Liver (tissue), 9 donors: ENCODE results near the gene HSP90AB1. TPM values are rescaled to one million over a fixed set of nuclear protein-coding genes. Genes with fewer than 3 reads are reported as not detected.

ENCODE experiments used
- DNase-seq: peaks from one replicate; pipeline ENCODE4 v3.0.0-alpha.2; 2017; ENCODE audit warnings: low spot score
- H3K27ac ChIP-seq, 2 donors: one replicate each; pipeline ENCODE4 v1.7.0; 2013; ENCODE audit warnings: inconsistent platforms in 2 of 2, low read length in 2 of 2, control low read depth in 1 of 2, low read depth in 1 of 2, mild to moderate bottlenecking in 1 of 2
- H3K27me3 ChIP-seq, 4 donors: one replicate each; pipeline versions ENCODE4 v1.6.1 to v1.7.0; 2013; ENCODE audit warnings: low read length in 3 of 4, inconsistent platforms in 1 of 4, mild to moderate bottlenecking in 1 of 4, moderate library complexity in 1 of 4; ENCODE audit not compliant: control insufficient read depth in 4 of 4, insufficient read depth in 4 of 4
- H3K36me3 ChIP-seq, 4 donors: one replicate each; pipeline versions ENCODE4 v1.6.1 to v1.7.0; 2013; ENCODE audit warnings: low read length in 3 of 4, mild to moderate bottlenecking in 3 of 4, low read depth in 1 of 4, moderate library complexity in 1 of 4; ENCODE audit not compliant: control insufficient read depth in 4 of 4, insufficient read depth in 3 of 4
- H3K4me1 ChIP-seq, 4 donors: one replicate each; pipeline versions ENCODE4 v1.6.1 to v1.7.0; 2013; ENCODE audit warnings: low read length in 3 of 4, mild to moderate bottlenecking in 3 of 4, moderate library complexity in 1 of 4; ENCODE audit not compliant: control insufficient read depth in 4 of 4, insufficient read depth in 4 of 4
- H3K4me3 ChIP-seq, 3 donors: one replicate each; pipeline versions ENCODE4 v1.6.1 to v1.7.0; 2013; ENCODE audit warnings: low read length in 3 of 3, control low read depth in 1 of 3, low read depth in 1 of 3, mild to moderate bottlenecking in 1 of 3
- H3K9ac ChIP-seq, 2 donors: one replicate each; pipeline ENCODE4 v1.7.0; 2013; ENCODE audit warnings: low read length in 2 of 2, mild to moderate bottlenecking in 2 of 2, moderate library complexity in 2 of 2, control low read depth in 1 of 2, low read depth in 1 of 2
- H3K9me3 ChIP-seq, 4 donors: one replicate each; pipeline versions ENCODE4 v1.6.1 to v1.7.0; 2013; ENCODE audit warnings: low read length in 3 of 4; ENCODE audit not compliant: control insufficient read depth in 4 of 4
- EGR1 ChIP-seq, 2 donors: IDR thresholded peaks; 2 replicates each; pipeline ENCODE4 v1.6.1; 2016 to 2018; ENCODE audit warnings: antibody characterized with exemption in 2 of 2, low read depth in 2 of 2
- FOXA1 ChIP-seq: IDR thresholded peaks from 2 replicates; pipeline ENCODE4 v1.6.1; 2016; ENCODE audit warnings: antibody characterized with exemption
- GABPA ChIP-seq, 2 donors: IDR thresholded peaks in 1 of 2; conservative IDR thresholded peaks in 1 of 2; 2 replicates each; pipeline ENCODE4 v1.6.1; 2016; ENCODE audit warnings: antibody characterized with exemption in 2 of 2, mild to moderate bottlenecking in 1 of 2, moderate library complexity in 1 of 2
- HNF4A ChIP-seq, 2 donors: conservative IDR thresholded peaks; 2 replicates each; pipeline ENCODE4 v1.6.1; 2016; ENCODE audit warnings: antibody characterized with exemption in 2 of 2, mild to moderate bottlenecking in 2 of 2
- HNF4G ChIP-seq: IDR thresholded peaks from 2 replicates; pipeline ENCODE4 v1.6.1; 2016; ENCODE audit warnings: antibody characterized with exemption
- NR2F2 ChIP-seq: IDR thresholded peaks from 2 replicates; pipeline ENCODE4 v1.6.1; 2016; ENCODE audit warnings: antibody characterized with exemption
- RAD21 ChIP-seq, 2 donors: IDR thresholded peaks; 2 replicates each; pipeline ENCODE4 v1.6.1; 2016; ENCODE audit warnings: antibody characterized with exemption in 2 of 2, mild to moderate bottlenecking in 2 of 2
- REST ChIP-seq: IDR thresholded peaks from 2 replicates; pipeline ENCODE4 v1.6.1; 2016; ENCODE audit warnings: antibody characterized with exemption, mild to moderate bottlenecking
- RXRA ChIP-seq, 2 donors: IDR thresholded peaks; 2 replicates each; pipeline ENCODE4 v1.6.1; 2017 to 2018; ENCODE audit warnings: antibody characterized with exemption in 2 of 2, mild to moderate bottlenecking in 1 of 2
- SP1 ChIP-seq: IDR thresholded peaks from 2 replicates; pipeline ENCODE4 v1.6.1; 2018; ENCODE audit warnings: antibody characterized with exemption, mild to moderate bottlenecking
- YY1 ChIP-seq: IDR thresholded peaks from 2 replicates; pipeline ENCODE4 v1.6.1; 2016; ENCODE audit warnings: antibody characterized with exemption, mild to moderate bottlenecking
- ZBTB33 ChIP-seq: IDR thresholded peaks from 2 replicates; pipeline ENCODE4 v1.6.1; 2016; ENCODE audit warnings: antibody characterized with exemption
- WGBS: extraction: QIAGEN DNeasy Blood & Tissue Kit; methylation state at CpG from one replicate; pipeline ENCODE4 v1.1.7; 2013; 5-methylcytosine and 5-hydroxymethylcytosine counted together
- polyA plus RNA-seq, 2 donors: library from polyadenylated mRNA; stranded (reverse) in 1 of 2; unstranded in 1 of 2; fragments of 200-250 nt in 1 of 2; fragments of >200 nt in 1 of 2; fragmentation: Nextera tagmentation in 1 of 2; extraction: Ambion mirVana in 1 of 2; gene quantifications; one replicate each; pipeline versions ENCODE4 v1.2.1 to v1.2.3, GENCODE V29; 2013 to 2015
- total RNA-seq, 2 donors: library from RNA; depleted of rRNA; stranded (reverse); fragments of >200 nt; gene quantifications; one replicate each; pipeline ENCODE4 v1.2.3, GENCODE V29; 2014
- donor health status: healthy.
- donor health status: healthy.
- donor health status: healthy.
- donor health status: healthy.
- donor health status: healthy.

Gene HSP90AB1
- total and polyA plus RNA-seq, 4 donors = 129 to 281 (median 203) TPM

- no peaks in the 10 kb centered on the region for H3K9me3 ChIP-seq
- no peaks in the 10 kb centered on the region for H3K27me3 ChIP-seq
- H3K4me1 ChIP-seq = peaks cover 5 to 25% (median 21%) of the 10 kb centered on the region in 4 donors
- H3K4me3 ChIP-seq = peak overlapping the region; percentile 74 to 88 (median 83)
- peak overlapping the region; percentile 99 to 100 for H3K27ac ChIP-seq
- peaks cover 2 to 24% (median 20%) of the 10 kb centered on the region in 4 donors for H3K36me3 ChIP-seq
- WGBS = under 1% methylated on average over 62 of the region's 62 CpGs
- peak overlapping the region; percentile 93 to 100 for H3K9ac ChIP-seq
- DNase-seq = peak; percentile 94
- peak; percentile 51 to 69 for TF ChIP-seq RXRA (IDR thresholded peaks at IDR 0.05)
- TF ChIP-seq NR2F2 = peak; percentile 60
- no peak for TF ChIP-seq ZBTB33
- no peak for TF ChIP-seq FOXA1
- peak in 1 of 2 donors; percentile 7 for TF ChIP-seq HNF4A (conservative IDR thresholded peaks at IDR 0.05)
- TF ChIP-seq REST = peak; percentile 51
- peak; percentile 55 for TF ChIP-seq YY1
- TF ChIP-seq GABPA (IDR thresholded peaks at IDR 0.05 in 1 of 2, conservative IDR thresholded peaks at IDR 0.05 in 1 of 2) = no peak
- no peak for TF ChIP-seq SP1
- peak in 1 of 2 donors; percentile 35 for TF ChIP-seq RAD21 (IDR thresholded peaks at IDR 0.05)
These were observed 814 bp upstream of the HSP90AB1 start for GRCh38 chr6:44245912-44246662.

GRCh38 chr6:44247338-44248302 lies 719 bp downstream of the HSP90AB1 start:
- H3K27ac ChIP-seq = peak overlapping the region; percentile 99 to 100
- peak; percentile 79 for DNase-seq
- TF ChIP-seq RAD21 (IDR thresholded peaks at IDR 0.05) (no peak), HNF4A (conservative IDR thresholded peaks at IDR 0.05) (peak in 1 of 2 donors; percentile 5), ZBTB33 (no peak), HNF4G (no peak), YY1 (peak; percentile 85), FOXA1 (no peak), GABPA (IDR thresholded peaks at IDR 0.05 in 1 of 2, conservative IDR thresholded peaks at IDR 0.05 in 1 of 2) (peak in 1 of 2 donors; percentile 6), RXRA (IDR thresholded peaks at IDR 0.05) (no peak), EGR1 (IDR thresholded peaks at IDR 0.05; ENCODE audit: low read depth in 2 of 2) (no peak)
- under 1% methylated on average over 52 of the region's 52 CpGs for WGBS
- peak overlapping the region; percentile 74 to 88 (median 83) for H3K4me3 ChIP-seq
- peak overlapping the region; percentile 93 to 100 for H3K9ac ChIP-seq
- peaks cover 6 to 38% (median 33%) of the 10 kb centered on the region in 4 donors for H3K36me3 ChIP-seq
- peaks cover 5 to 27% (median 21%) of the 10 kb centered on the region in 4 donors for H3K4me1 ChIP-seq
- no peaks in the 10 kb centered on the region for H3K9me3 ChIP-seq
- no peaks in the 10 kb centered on the region for H3K27me3 ChIP-seq
